HTERT RPE-1 (cell line): ENCODE data around the gene PELI1.

Experiments
- in situ Hi-C: fragments of 300-500 bp; cut with MboI; formaldehyde crosslinking; loops from 4 replicates; pipeline ENCODE4 v1.14.3; 2020; ENCODE audit warnings: low sequenced_read_pairs

The PELI1 gene

GRCh38 chr2:64157792-64158191 lies 13.6 kb upstream of the PELI1 start:
- in situ Hi-C loops: no loop called here

- in situ Hi-C loops: no loop called here
Measured at GRCh38 chr2:64153811-64154210, 9.6 kb upstream of the PELI1 start.

- in situ Hi-C loops: no loop called here
Measured at GRCh38 chr2:64151476-64151875, 7.3 kb upstream of the PELI1 start.

- in situ Hi-C loops: no loop called here
Measured at GRCh38 chr2:64145714-64146113, 1.5 kb upstream of the PELI1 start.

- in situ Hi-C loops: no loop called here
Measured at GRCh38 chr2:64145119-64145518, 899 bp upstream of the PELI1 start.

- in situ Hi-C loops: no loop called here
Measured at GRCh38 chr2:64143169-64144056, 807 bp downstream of the PELI1 start.

- in situ Hi-C loops: no loop called here
Measured at GRCh38 chr2:64142741-64143168, 1.5 kb downstream of the PELI1 start.

- in situ Hi-C loops: no loop called here
Measured at GRCh38 chr2:64141674-64142405, 2.4 kb downstream of the PELI1 start.

- in situ Hi-C loops: no loop called here
Measured at GRCh38 chr2:64140665-64141200, 3.5 kb downstream of the PELI1 start.

GRCh38 chr2:64139956-64140355 lies 4.3 kb downstream of the PELI1 start:
- in situ Hi-C loops: no loop called here

- in situ Hi-C loops: no loop called here
Measured at GRCh38 chr2:64137996-64138395, 6.2 kb downstream of the PELI1 start.

- in situ Hi-C loops: no loop called here
Measured at GRCh38 chr2:64137567-64137966, 6.7 kb downstream of the PELI1 start.

GRCh38 chr2:64135421-64135820 lies 8.8 kb downstream of the PELI1 start:
- in situ Hi-C loops: no loop called here

- in situ Hi-C loops: no loop called here
Measured at GRCh38 chr2:64134813-64135212, 9.4 kb downstream of the PELI1 start.

GRCh38 chr2:64133828-64134227 lies 10.4 kb downstream of the PELI1 start:
- in situ Hi-C loops: no loop called here

GRCh38 chr2:64133354-64133753 lies 10.9 kb downstream of the PELI1 start:
- in situ Hi-C loops: no loop called here

GRCh38 chr2:64130333-64130732 lies 13.9 kb downstream of the PELI1 start:
- in situ Hi-C loops: no loop called here

- in situ Hi-C loops: no loop called here
Measured at GRCh38 chr2:64128943-64129391, 15.3 kb downstream of the PELI1 start.

GRCh38 chr2:64128406-64128805 lies 15.8 kb downstream of the PELI1 start:
- in situ Hi-C loops: no loop called here

GRCh38 chr2:64127119-64127518 lies 17.1 kb downstream of the PELI1 start:
- in situ Hi-C loops: no loop called here

- in situ Hi-C loops: no loop called here
Measured at GRCh38 chr2:64126601-64127000, 17.6 kb downstream of the PELI1 start.

GRCh38 chr2:64124571-64124970 lies 19.6 kb downstream of the PELI1 start:
- in situ Hi-C loops: no loop called here
